ENCODE results near the gene ZNF609. TPM values are rescaled to one million over a fixed set of nuclear protein-coding genes. Genes with fewer than 3 reads are reported as not detected.

Gene ZNF609
- total and polyA plus RNA-seq, 4 donors: 4.6 to 18.1 (median 8.0) TPM

DNA sequence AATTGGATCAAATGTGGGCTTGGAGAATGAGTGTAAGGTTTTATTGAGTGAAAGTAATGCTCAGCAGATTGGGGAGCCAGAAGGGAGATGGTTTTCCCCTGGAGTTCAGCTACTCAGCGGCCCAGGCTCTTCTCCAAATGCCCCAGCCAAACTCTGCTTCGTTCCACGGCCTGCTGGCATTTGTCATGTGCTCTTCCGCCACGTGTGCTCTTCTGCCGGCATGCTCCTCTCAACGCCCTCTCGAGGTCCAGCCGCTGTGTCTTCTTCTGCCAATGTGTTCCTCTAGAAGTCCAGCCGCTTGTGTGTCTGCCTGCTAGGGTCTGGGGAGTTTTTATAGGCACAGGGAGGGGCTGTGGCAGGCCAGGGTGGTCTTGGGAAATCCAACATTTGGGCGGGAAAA is 158.2 kb downstream of the ZNF609 start:
- 83% methylated on average over 11 of the region's 11 CpGs for WGBS
- H3K4me1 ChIP-seq (ENCODE audit: control insufficient read depth in 4 of 4, insufficient read depth in 4 of 4, low read length in 3 of 4): peaks cover 0 to 8% (median 0%) of the 10 kb centered on the region in 4 donors

DNA sequence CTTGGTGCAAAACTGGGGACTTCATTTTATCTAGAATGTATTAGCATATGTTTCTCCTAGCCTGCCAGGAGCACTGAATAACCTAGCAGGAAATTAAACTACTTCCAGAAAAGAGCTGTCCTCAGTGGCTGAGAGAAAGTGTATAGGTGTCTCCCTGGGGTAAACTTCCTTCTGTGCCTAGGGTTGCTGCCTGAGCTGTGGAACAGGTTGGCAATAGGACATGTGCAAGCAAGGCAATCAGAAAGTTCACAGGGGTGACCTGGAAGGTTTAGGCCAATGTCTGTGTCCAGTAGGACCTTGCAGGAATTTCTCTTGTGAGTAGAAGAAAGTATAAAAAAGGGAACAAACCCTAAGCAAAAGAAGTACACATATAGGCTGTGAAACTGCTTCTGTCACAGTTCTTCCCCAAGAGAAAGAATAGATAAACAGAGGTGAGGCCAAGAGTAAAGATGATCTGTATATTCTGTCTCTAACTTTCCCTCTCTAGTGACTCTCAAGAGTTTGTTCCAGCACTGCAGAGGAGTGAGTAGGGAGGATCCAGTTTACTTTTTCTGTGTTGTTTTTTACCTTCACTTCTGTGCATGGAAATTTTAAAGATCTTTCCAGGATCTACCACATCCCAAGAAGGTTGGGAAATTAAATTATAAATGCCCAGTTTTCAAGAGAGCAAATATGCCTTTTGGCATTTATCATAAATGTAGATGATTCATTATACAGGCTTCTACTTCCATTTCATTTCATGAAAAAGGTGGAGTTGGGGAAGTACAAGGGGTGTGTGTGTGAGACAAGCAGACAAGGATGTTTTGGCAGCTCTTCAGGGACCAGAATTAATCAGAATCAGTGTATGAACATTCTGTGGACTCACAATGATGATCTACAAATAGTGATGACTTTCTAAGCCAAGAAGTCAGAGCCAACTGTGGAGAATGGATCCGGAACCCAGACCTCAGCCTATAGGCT is 159.8 kb downstream of the ZNF609 start:
- Histone ChIP-seq H3K27ac (ENCODE audit: low read depth in 1 of 2, low read length in 2 of 2) (no peak overlapping the region), H3K4me1 (ENCODE audit: control insufficient read depth in 4 of 4, insufficient read depth in 4 of 4, low read length in 3 of 4) (peaks cover 0 to 8% (median 0%) of the 10 kb centered on the region in 4 donors), H3K4me3 (ENCODE audit: low read depth in 1 of 3, low read length in 3 of 3) (no peak overlapping the region), H3K9ac (ENCODE audit: low read depth in 1 of 2, low read length in 2 of 2) (no peak overlapping the region), H3K36me3 (ENCODE audit: control insufficient read depth in 4 of 4, insufficient read depth in 3 of 4, low read depth in 1 of 4, low read length in 3 of 4) (peaks cover 0 to 7% (median 0%) of the 10 kb centered on the region in 4 donors), H3K27me3 (ENCODE audit: control insufficient read depth in 4 of 4, insufficient read depth in 4 of 4, low read length in 3 of 4) (no peaks in the 10 kb centered on the region), H3K9me3 (ENCODE audit: control insufficient read depth in 4 of 4, low read length in 3 of 4) (no peaks in the 10 kb centered on the region)
- 88% methylated on average over 1 of the region's 1 CpG for WGBS
- TF ChIP-seq HNF4G (IDR thresholded peaks at IDR 0.05) (no peak), MAX (IDR thresholded peaks at IDR 0.05) (no peak), REST (IDR thresholded peaks at IDR 0.05) (no peak), YY1 (IDR thresholded peaks at IDR 0.05) (no peak), RAD21 (IDR thresholded peaks at IDR 0.05) (no peak), RXRA (IDR thresholded peaks at IDR 0.05) (no peak), FOXA2 (IDR thresholded peaks at IDR 0.05) (no peak)
- TF ChIP-seq, protein P1, sequence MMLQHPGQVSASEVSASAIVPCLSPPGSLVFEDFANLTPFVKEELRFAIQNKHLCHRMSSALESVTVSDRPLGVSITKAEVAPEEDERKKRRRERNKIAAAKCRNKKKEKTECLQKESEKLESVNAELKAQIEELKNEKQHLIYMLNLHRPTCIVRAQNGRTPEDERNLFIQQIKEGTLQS (IDR thresholded peaks at IDR 0.05): no peak
- TF ChIP-seq, protein P2, sequence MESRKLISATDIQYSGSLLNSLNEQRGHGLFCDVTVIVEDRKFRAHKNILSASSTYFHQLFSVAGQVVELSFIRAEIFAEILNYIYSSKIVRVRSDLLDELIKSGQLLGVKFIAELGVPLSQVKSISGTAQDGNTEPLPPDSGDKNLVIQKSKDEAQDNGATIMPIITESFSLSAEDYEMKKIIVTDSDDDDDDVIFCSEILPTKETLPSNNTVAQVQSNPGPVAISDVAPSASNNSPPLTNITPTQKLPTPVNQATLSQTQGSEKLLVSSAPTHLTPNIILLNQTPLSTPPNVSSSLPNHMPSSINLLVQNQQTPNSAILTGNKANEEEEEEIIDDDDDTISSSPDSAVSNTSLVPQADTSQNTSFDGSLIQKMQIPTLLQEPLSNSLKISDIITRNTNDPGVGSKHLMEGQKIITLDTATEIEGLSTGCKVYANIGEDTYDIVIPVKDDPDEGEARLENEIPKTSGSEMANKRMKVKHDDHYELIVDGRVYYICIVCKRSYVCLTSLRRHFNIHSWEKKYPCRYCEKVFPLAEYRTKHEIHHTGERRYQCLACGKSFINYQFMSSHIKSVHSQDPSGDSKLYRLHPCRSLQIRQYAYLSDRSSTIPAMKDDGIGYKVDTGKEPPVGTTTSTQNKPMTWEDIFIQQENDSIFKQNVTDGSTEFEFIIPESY (IDR thresholded peaks at IDR 0.05): no peak
- no peak for DNase-seq (ENCODE audit: low spot score)

More for the DNA sequence above, 158.2 kb downstream of the ZNF609 start:
- no peak overlapping the region for H3K4me3 ChIP-seq (ENCODE audit: low read depth in 1 of 3, low read length in 3 of 3)
- H3K9ac ChIP-seq (ENCODE audit: low read depth in 1 of 2, low read length in 2 of 2): no peak overlapping the region
- H3K27ac ChIP-seq (ENCODE audit: low read depth in 1 of 2, low read length in 2 of 2): no peak overlapping the region
- H3K27me3 ChIP-seq (ENCODE audit: control insufficient read depth in 4 of 4, insufficient read depth in 4 of 4, low read length in 3 of 4): no peaks in the 10 kb centered on the region
- peaks cover 0 to 3% (median 0%) of the 10 kb centered on the region in 4 donors for H3K36me3 ChIP-seq (ENCODE audit: control insufficient read depth in 4 of 4, insufficient read depth in 3 of 4, low read depth in 1 of 4, low read length in 3 of 4)
- DNase-seq (ENCODE audit: low spot score): no peak
- no peaks in the 10 kb centered on the region for H3K9me3 ChIP-seq (ENCODE audit: control insufficient read depth in 4 of 4, low read length in 3 of 4)
- no peak for TF ChIP-seq YY1 (IDR thresholded peaks at IDR 0.05)

GRCh38 chr15:64621056-64621455 is 160.7 kb downstream of the ZNF609 start:
- no peaks in the 10 kb centered on the region for H3K9me3 ChIP-seq (ENCODE audit: control insufficient read depth in 4 of 4, low read length in 3 of 4)
- no peak overlapping the region for H3K27ac ChIP-seq (ENCODE audit: low read depth in 1 of 2, low read length in 2 of 2)
- no peaks in the 10 kb centered on the region for H3K27me3 ChIP-seq (ENCODE audit: control insufficient read depth in 4 of 4, insufficient read depth in 4 of 4, low read length in 3 of 4)
- H3K4me1 ChIP-seq (ENCODE audit: control insufficient read depth in 4 of 4, insufficient read depth in 4 of 4, low read length in 3 of 4): peaks cover 0 to 8% (median 0%) of the 10 kb centered on the region in 4 donors
- DNase-seq (ENCODE audit: low spot score): no peak
- H3K36me3 ChIP-seq (ENCODE audit: control insufficient read depth in 4 of 4, insufficient read depth in 3 of 4, low read depth in 1 of 4, low read length in 3 of 4): peaks cover 0 to 7% (median 0%) of the 10 kb centered on the region in 4 donors
- no peak overlapping the region for H3K9ac ChIP-seq (ENCODE audit: low read depth in 1 of 2, low read length in 2 of 2)
- H3K4me3 ChIP-seq (ENCODE audit: low read depth in 1 of 3, low read length in 3 of 3): no peak overlapping the region
- WGBS: 97% methylated on average over 3 of the region's 3 CpGs
- TF ChIP-seq RXRA (IDR thresholded peaks at IDR 0.05): no peak
- no peak for TF ChIP-seq JUND (IDR thresholded peaks at IDR 0.05)
- TF ChIP-seq, protein P3, sequence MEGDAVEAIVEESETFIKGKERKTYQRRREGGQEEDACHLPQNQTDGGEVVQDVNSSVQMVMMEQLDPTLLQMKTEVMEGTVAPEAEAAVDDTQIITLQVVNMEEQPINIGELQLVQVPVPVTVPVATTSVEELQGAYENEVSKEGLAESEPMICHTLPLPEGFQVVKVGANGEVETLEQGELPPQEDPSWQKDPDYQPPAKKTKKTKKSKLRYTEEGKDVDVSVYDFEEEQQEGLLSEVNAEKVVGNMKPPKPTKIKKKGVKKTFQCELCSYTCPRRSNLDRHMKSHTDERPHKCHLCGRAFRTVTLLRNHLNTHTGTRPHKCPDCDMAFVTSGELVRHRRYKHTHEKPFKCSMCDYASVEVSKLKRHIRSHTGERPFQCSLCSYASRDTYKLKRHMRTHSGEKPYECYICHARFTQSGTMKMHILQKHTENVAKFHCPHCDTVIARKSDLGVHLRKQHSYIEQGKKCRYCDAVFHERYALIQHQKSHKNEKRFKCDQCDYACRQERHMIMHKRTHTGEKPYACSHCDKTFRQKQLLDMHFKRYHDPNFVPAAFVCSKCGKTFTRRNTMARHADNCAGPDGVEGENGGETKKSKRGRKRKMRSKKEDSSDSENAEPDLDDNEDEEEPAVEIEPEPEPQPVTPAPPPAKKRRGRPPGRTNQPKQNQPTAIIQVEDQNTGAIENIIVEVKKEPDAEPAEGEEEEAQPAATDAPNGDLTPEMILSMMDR (IDR thresholded peaks at IDR 0.05; ENCODE audit: low read depth, low read length, missing input control): no peak
- no peak for TF ChIP-seq TAF1 (conservative IDR thresholded peaks at IDR 0.05)
- TF ChIP-seq SP1 (IDR thresholded peaks at IDR 0.05): no peak
- no peak for TF ChIP-seq FOXA1 (IDR thresholded peaks at IDR 0.05)
- TF ChIP-seq HNF4G (IDR thresholded peaks at IDR 0.05): no peak
- no peak for TF ChIP-seq FOXA2 (IDR thresholded peaks at IDR 0.05)
- no peak for TF ChIP-seq YY1 (IDR thresholded peaks at IDR 0.05)
- no peak for TF ChIP-seq EGR1 (IDR thresholded peaks at IDR 0.05; ENCODE audit: low read depth in 2 of 2)

Data from liver (tissue), 9 donors.